ENCODE measurements around the gene SECISBP2.

SECISBP2 gene

DNA sequence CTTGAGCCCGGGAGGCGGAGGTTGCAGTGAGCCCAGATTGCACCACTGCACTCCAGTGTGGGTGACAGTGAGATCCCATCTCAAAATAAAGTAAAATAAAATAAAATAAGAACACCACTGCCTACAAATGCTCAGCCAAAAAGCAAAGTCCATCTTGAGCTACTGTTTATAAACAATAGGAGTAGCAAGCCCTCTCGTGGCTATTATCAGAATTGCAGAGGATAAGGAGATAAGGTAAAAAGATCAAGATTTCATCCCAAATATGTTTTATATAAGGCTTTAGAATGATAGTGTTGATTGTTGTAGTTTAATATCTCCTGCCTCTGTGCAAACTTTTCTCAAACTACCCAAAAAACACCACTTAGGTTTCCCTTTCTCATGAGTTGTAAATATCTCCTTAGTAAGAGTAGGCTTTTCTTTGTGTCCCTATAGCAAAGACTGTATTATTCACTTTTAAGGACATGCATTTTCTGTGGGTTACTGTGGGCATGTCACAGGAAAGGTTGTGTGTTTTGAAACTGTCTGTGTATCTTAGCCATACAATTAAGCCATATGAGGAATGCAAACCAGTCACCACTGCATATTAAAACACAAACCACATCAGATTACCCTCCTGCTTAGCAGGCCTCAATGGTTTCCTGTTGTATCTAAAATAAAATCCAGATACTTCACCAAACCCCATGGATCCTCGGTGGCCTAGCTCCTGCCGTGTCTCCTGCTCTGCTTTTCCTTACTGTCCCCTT, 39.1 kb upstream of the SECISBP2 start:
- TF ChIP-seq, protein P1, sequence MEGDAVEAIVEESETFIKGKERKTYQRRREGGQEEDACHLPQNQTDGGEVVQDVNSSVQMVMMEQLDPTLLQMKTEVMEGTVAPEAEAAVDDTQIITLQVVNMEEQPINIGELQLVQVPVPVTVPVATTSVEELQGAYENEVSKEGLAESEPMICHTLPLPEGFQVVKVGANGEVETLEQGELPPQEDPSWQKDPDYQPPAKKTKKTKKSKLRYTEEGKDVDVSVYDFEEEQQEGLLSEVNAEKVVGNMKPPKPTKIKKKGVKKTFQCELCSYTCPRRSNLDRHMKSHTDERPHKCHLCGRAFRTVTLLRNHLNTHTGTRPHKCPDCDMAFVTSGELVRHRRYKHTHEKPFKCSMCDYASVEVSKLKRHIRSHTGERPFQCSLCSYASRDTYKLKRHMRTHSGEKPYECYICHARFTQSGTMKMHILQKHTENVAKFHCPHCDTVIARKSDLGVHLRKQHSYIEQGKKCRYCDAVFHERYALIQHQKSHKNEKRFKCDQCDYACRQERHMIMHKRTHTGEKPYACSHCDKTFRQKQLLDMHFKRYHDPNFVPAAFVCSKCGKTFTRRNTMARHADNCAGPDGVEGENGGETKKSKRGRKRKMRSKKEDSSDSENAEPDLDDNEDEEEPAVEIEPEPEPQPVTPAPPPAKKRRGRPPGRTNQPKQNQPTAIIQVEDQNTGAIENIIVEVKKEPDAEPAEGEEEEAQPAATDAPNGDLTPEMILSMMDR (IDR thresholded peaks at IDR 0.05) = peak; percentile 85

DNA sequence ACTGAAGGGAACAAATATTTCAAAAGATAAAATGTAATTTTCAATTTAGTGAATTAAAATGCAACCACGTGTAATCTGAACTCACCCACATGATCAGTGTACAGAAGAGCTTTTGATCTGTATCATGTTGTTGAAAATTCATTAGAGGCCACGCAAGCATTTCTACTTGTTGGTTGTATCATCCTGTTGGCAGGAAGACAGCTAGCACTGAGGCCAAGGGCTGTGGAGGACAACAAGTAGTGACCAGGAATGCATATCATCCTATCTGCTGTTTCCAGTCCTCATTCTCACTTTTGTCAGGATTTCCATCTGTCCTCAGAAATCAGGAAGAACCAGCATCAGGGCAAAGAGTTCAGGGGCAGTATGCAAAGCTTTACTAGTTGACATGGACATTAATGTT, 37.2 kb upstream of the SECISBP2 start:
- TF ChIP-seq, protein P1 (IDR thresholded peaks at IDR 0.05) = no peak

DNA sequence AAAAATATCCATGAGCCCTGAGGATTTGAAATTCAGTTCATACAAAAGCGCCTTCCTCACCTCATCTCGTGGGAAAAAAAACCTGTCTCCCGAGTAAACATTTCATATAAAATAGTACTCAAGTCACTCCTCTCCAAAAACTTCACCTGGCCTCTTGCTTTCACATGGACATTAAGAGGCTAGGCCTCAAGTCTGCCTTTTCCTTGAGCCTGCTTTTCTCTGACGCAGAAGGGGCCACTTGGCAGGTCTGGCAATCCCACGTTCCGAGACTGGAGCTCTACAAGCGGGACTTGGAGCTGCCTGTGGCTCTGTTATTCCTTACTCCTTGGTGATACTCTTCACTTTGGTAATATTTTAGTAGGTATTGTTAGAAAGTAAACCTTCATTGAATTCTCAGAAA, 34.2 kb upstream of the SECISBP2 start:
- TF ChIP-seq, protein P1 (IDR thresholded peaks at IDR 0.05) = no peak

GRCh38 chr9:89291741-89292140, 26.6 kb upstream of the SECISBP2 start:
- TF ChIP-seq, protein P1 (IDR thresholded peaks at IDR 0.05) = no peak

DNA sequence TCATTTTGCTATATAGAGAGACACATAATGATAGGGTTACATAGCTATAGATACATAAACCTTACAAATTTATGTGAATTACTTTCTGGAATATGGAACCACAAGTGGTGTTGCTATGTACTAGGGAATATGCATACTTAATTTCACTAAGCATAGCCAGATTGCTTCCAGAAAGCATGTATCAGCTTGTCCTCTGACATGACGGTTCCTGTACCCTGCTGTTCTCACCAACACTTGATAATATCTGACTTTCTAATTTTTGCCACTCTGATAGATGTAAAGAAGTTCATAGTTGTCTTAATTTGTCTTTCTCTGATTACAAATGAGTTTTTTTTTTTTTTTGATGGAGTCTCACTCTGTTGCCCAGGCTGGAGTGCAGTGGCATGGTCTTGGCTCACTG, 25.3 kb upstream of the SECISBP2 start:
- TF ChIP-seq, protein P1 (IDR thresholded peaks at IDR 0.05) = no peak

GRCh38 chr9:89295400-89295799, 22.9 kb upstream of the SECISBP2 start:
- TF ChIP-seq, protein P1 (IDR thresholded peaks at IDR 0.05) = no peak

GRCh38 chr9:89304020-89304833, 14.1 kb upstream of the SECISBP2 start:
- TF ChIP-seq, protein P1 (IDR thresholded peaks at IDR 0.05) = no peak
